Parathyroid adenoma (tissue), 2 donors: ENCODE measurements around the gene PRLR.

Source experiments
- H2AFZ ChIP-seq: fragments of 300-600 bp; sonication (generic); one replicate; pipeline ENCODE4 v1.7.0; 2017; ENCODE audit warnings: antibody characterized with exemption, mild to moderate bottlenecking
- H3K27ac ChIP-seq: fragments of 300-600 bp; sonication (generic); one replicate; pipeline ENCODE4 v1.7.0; 2017
- H3K27me3 ChIP-seq: fragments of 300-600 bp; sonication (generic); one replicate; pipeline ENCODE4 v1.7.0; 2017; ENCODE audit warnings: low read length; ENCODE audit not compliant: control insufficient read depth, insufficient read depth
- H3K36me3 ChIP-seq: fragments of 300-600 bp; sonication (generic); one replicate; pipeline ENCODE4 v1.7.0; 2017; ENCODE audit warnings: low read length; ENCODE audit not compliant: control insufficient read depth, insufficient read depth
- H3K4me1 ChIP-seq: fragments of 300-600 bp; sonication (generic); one replicate; pipeline ENCODE4 v1.7.0; 2017; ENCODE audit warnings: control low read depth
- H3K4me2 ChIP-seq: fragments of 300-600 bp; sonication (generic); one replicate; pipeline ENCODE4 v1.7.0; 2017; ENCODE audit warnings: low read length
- H3K4me3 ChIP-seq: fragments of 300-600 bp; sonication (generic); one replicate; pipeline ENCODE4 v1.7.0; 2017; ENCODE audit warnings: low read depth, low read length
- H3K79me2 ChIP-seq: fragments of 300-600 bp; sonication (generic); one replicate; pipeline ENCODE4 v1.7.0; 2017; ENCODE audit warnings: control low read depth
- H3K9ac ChIP-seq: fragments of 300-600 bp; sonication (generic); one replicate; pipeline ENCODE4 v1.7.0; 2017; ENCODE audit warnings: mild to moderate bottlenecking
- H3K9me3 ChIP-seq: fragments of 300-600 bp; sonication (generic); one replicate; pipeline ENCODE4 v1.7.0; 2017; ENCODE audit warnings: low read length; ENCODE audit not compliant: control insufficient read depth
- CTCF ChIP-seq: fragments of 300-600 bp; sonication (generic); IDR thresholded peaks from one replicate; pipeline ENCODE4 v1.7.0; 2017; ENCODE audit warnings: antibody characterized with exemption, mild to moderate bottlenecking
- donor health status: primary hyperparathyroidism.

PRLR gene

GRCh38 chr5:35182910-35183535, 47.3 kb downstream of the PRLR start:
- Histone ChIP-seq H3K9ac (no peak overlapping the region), H3K36me3 (no peaks in the 10 kb centered on the region), H3K27me3 (no peaks in the 10 kb centered on the region), H3K4me1 (peaks cover 65% of the 10 kb centered on the region), H3K79me2 (peaks cover 65% of the 10 kb centered on the region), H2AFZ (no peak overlapping the region), H3K27ac (peak overlapping the region; percentile 76), H3K9me3 (no peaks in the 10 kb centered on the region), H3K4me2 (peak overlapping the region; percentile 39), H3K4me3 (peak overlapping the region; percentile 30)
- TF ChIP-seq CTCF = peak; percentile 51

GRCh38 chr5:35182486-35182885, 47.8 kb downstream of the PRLR start:
- H3K4me1 ChIP-seq = peaks cover 64% of the 10 kb centered on the region
- no peaks in the 10 kb centered on the region for H3K36me3 ChIP-seq
- H3K4me3 ChIP-seq = no peak overlapping the region
- H2AFZ ChIP-seq = no peak overlapping the region
- peaks cover 70% of the 10 kb centered on the region for H3K79me2 ChIP-seq
- no peaks in the 10 kb centered on the region for H3K27me3 ChIP-seq
- H3K9me3 ChIP-seq = no peaks in the 10 kb centered on the region
- peak overlapping the region; percentile 76 for H3K27ac ChIP-seq
- H3K9ac ChIP-seq = no peak overlapping the region
- TF ChIP-seq CTCF = no peak
- peak overlapping the region; percentile 39 for H3K4me2 ChIP-seq

GRCh38 chr5:35180046-35180445, 50.2 kb downstream of the PRLR start:
- no peaks in the 10 kb centered on the region for H3K36me3 ChIP-seq
- no peak for TF ChIP-seq CTCF
- no peak overlapping the region for H3K9ac ChIP-seq
- H3K4me2 ChIP-seq = no peak overlapping the region
- H3K27me3 ChIP-seq = no peaks in the 10 kb centered on the region
- no peaks in the 10 kb centered on the region for H3K9me3 ChIP-seq
- peaks cover 63% of the 10 kb centered on the region for H3K79me2 ChIP-seq
- H3K4me1 ChIP-seq = peaks cover 50% of the 10 kb centered on the region
- no peak overlapping the region for H2AFZ ChIP-seq
- H3K27ac ChIP-seq = no peak overlapping the region
- H3K4me3 ChIP-seq = no peak overlapping the region

- Histone ChIP-seq H3K36me3 (no peaks in the 10 kb centered on the region), H2AFZ (no peak overlapping the region), H3K9me3 (no peaks in the 10 kb centered on the region), H3K27me3 (no peaks in the 10 kb centered on the region), H3K27ac (no peak overlapping the region), H3K4me2 (no peak overlapping the region), H3K4me1 (peaks cover 33% of the 10 kb centered on the region), H3K4me3 (no peak overlapping the region), H3K9ac (no peak overlapping the region), H3K79me2 (peaks cover 70% of the 10 kb centered on the region)
- TF ChIP-seq CTCF = no peak
Observed at GRCh38 chr5:35177783-35178182, 52.5 kb downstream of the PRLR start.

- Histone ChIP-seq H3K9ac (no peak overlapping the region), H3K27ac (peak overlapping the region; percentile 66), H3K4me1 (peaks cover 27% of the 10 kb centered on the region), H3K9me3 (no peaks in the 10 kb centered on the region), H3K4me2 (peak overlapping the region; percentile 57), H3K4me3 (peak overlapping the region; percentile 23), H3K79me2 (peaks cover 60% of the 10 kb centered on the region), H2AFZ (no peak overlapping the region), H3K36me3 (no peaks in the 10 kb centered on the region), H3K27me3 (no peaks in the 10 kb centered on the region)
- TF ChIP-seq CTCF = no peak
Observed at GRCh38 chr5:35172533-35172932, 57.8 kb downstream of the PRLR start.
